Upper lobe of right lung (tissue), 1 donor: ENCODE results near the gene ADAMTS19. TPM values are rescaled to one million over a fixed set of nuclear protein-coding genes. Genes with fewer than 3 reads are reported as not detected.

Experiments used
- ATAC-seq: fragments of 200-7000 bp; cut with Tn5 transposase; one replicate; pipeline ENCODE4 v1.9.1; 2020; ENCODE audit warnings: mild to moderate bottlenecking, moderate library complexity
- DNase-seq: peaks from one replicate; pipeline ENCODE4 v3.0.0-alpha.2; 2020
- H3K27ac ChIP-seq: fragments of 200-600 bp; one replicate; pipeline ENCODE4 v1.8.0; 2022
- H3K27me3 ChIP-seq: fragments of 200-600 bp; one replicate; pipeline ENCODE4 v1.8.0; 2022; ENCODE audit warnings: mild to moderate bottlenecking
- H3K36me3 ChIP-seq: fragments of 200-600 bp; one replicate; pipeline ENCODE4 v1.8.0; 2022
- H3K4me1 ChIP-seq: fragments of 200-600 bp; one replicate; pipeline ENCODE4 v1.8.0; 2022
- H3K4me3 ChIP-seq: fragments of 200-600 bp; one replicate; pipeline ENCODE4 v1.8.0; 2022; ENCODE audit warnings: mild to moderate bottlenecking
- H3K9me3 ChIP-seq: fragments of 200-600 bp; one replicate; pipeline ENCODE4 v1.8.0; 2022
- intact Hi-C: fragments of 100-400 bp; cut with DNase I; formaldehyde crosslinking; loops from one replicate; pipeline ENCODE4 v1.11.0; 2022
- long read RNA-seq: library from polyadenylated mRNA; unstranded; transcript quantifications from one replicate; pipeline ENCODE4 v2.0.0, GENCODE V29; 2021
- total RNA-seq: library from RNA; stranded (reverse); fragmentation: NEBNext Ultra II Directional; extraction: Animal tissue kit (Norgen Biotek cat#: 25700); gene quantifications from one replicate; pipeline ENCODE4 v1.2.1, GENCODE V29; 2021
- TF ChIP-seq, protein P1 (sequence below): fragments of 200-600 bp; IDR thresholded peaks from one replicate; pipeline ENCODE4 v1.8.0; 2022; ENCODE audit warnings: antibody characterized with exemption
- donor health status: DM: no; HTN: yes; CAD: no; lungs with severe emphysema.

The ADAMTS19 gene, protein sequence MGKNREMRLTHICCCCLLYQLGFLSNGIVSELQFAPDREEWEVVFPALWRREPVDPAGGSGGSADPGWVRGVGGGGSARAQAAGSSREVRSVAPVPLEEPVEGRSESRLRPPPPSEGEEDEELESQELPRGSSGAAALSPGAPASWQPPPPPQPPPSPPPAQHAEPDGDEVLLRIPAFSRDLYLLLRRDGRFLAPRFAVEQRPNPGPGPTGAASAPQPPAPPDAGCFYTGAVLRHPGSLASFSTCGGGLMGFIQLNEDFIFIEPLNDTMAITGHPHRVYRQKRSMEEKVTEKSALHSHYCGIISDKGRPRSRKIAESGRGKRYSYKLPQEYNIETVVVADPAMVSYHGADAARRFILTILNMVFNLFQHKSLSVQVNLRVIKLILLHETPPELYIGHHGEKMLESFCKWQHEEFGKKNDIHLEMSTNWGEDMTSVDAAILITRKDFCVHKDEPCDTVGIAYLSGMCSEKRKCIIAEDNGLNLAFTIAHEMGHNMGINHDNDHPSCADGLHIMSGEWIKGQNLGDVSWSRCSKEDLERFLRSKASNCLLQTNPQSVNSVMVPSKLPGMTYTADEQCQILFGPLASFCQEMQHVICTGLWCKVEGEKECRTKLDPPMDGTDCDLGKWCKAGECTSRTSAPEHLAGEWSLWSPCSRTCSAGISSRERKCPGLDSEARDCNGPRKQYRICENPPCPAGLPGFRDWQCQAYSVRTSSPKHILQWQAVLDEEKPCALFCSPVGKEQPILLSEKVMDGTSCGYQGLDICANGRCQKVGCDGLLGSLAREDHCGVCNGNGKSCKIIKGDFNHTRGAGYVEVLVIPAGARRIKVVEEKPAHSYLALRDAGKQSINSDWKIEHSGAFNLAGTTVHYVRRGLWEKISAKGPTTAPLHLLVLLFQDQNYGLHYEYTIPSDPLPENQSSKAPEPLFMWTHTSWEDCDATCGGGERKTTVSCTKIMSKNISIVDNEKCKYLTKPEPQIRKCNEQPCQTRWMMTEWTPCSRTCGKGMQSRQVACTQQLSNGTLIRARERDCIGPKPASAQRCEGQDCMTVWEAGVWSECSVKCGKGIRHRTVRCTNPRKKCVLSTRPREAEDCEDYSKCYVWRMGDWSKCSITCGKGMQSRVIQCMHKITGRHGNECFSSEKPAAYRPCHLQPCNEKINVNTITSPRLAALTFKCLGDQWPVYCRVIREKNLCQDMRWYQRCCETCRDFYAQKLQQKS
- not detected for total RNA-seq
- long read RNA-seq: 0 reads

- Histone ChIP-seq H3K4me3 (peak within 1 kb of the TSS; percentile 21), H3K27me3 (peaks cover 45% of the 10 kb centered on the region), H3K36me3 (no peaks in the 10 kb centered on the region), H3K27ac (no peak within 1 kb of the TSS), H3K4me1 (peaks cover 4% of the 10 kb centered on the region), H3K9me3 (no peaks in the 10 kb centered on the region)
- ATAC-seq (peak; percentile 53), DNase-seq (no peak)
- intact Hi-C loops: no loop called here
- TF ChIP-seq, protein P1, sequence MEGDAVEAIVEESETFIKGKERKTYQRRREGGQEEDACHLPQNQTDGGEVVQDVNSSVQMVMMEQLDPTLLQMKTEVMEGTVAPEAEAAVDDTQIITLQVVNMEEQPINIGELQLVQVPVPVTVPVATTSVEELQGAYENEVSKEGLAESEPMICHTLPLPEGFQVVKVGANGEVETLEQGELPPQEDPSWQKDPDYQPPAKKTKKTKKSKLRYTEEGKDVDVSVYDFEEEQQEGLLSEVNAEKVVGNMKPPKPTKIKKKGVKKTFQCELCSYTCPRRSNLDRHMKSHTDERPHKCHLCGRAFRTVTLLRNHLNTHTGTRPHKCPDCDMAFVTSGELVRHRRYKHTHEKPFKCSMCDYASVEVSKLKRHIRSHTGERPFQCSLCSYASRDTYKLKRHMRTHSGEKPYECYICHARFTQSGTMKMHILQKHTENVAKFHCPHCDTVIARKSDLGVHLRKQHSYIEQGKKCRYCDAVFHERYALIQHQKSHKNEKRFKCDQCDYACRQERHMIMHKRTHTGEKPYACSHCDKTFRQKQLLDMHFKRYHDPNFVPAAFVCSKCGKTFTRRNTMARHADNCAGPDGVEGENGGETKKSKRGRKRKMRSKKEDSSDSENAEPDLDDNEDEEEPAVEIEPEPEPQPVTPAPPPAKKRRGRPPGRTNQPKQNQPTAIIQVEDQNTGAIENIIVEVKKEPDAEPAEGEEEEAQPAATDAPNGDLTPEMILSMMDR: no peak
Measured at GRCh38 chr5:129459777-129460671, at the start of gene ADAMTS19. ADAMTS19 (plus strand) TSS chr5:129460298; CDS start chr5:129460392, 94 bp downstream.

DNA sequence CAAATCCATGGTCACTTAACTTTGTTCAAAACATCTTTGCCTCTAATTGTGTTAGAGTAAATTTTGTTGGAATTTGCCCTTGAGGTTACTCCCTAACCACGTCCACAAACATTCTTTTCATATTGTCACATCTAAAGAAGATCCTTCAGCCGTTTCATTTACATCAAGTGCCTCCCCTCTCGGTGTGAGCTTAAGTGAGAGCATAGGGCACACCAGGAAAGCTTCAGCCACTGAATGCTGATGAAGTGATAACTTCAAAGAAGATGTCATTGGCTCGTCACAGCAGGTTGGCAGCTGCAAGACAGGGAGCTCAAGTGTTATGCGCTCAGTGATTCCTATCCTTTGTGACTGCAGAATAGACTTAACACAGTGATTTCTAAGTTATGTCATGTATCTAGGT lies 49.6 kb upstream of the ADAMTS19 start:
- H3K9me3 ChIP-seq: no peaks in the 10 kb centered on the region
- ATAC-seq: no peak
- H3K36me3 ChIP-seq: no peaks in the 10 kb centered on the region
- no peak for DNase-seq
- intact Hi-C loops: no loop called here
- TF ChIP-seq, protein P1: no peak
- H3K27ac ChIP-seq: no peak overlapping the region
- H3K27me3 ChIP-seq: no peaks in the 10 kb centered on the region
- H3K4me1 ChIP-seq: no peaks in the 10 kb centered on the region
- no peak overlapping the region for H3K4me3 ChIP-seq

DNA sequence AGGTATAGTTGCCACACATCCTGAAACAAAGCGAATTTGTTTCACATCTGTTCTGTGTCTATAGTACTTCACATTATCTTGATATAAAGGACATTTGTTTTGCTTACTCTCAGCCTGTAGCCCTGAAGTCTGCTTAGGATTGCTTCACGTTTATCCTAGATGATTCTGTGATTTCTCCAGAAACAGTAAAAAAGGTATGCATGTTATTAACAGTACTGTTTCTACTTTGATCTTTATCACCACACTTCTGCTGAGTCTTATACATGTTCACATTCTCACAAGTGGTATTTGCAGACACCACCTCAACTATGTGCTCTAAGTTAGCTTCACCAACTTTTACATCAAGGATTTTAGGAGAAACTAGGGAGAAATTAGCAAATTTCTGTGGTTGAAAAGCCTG lies 47.4 kb upstream of the ADAMTS19 start:
- Histone ChIP-seq H3K4me1 (no peaks in the 10 kb centered on the region), H3K36me3 (no peaks in the 10 kb centered on the region), H3K27me3 (no peaks in the 10 kb centered on the region), H3K9me3 (no peaks in the 10 kb centered on the region), H3K4me3 (no peak overlapping the region), H3K27ac (no peak overlapping the region)
- DNase-seq (no peak), ATAC-seq (no peak)
- intact Hi-C loops: no loop called here
- TF ChIP-seq, protein P1: no peak

- Histone ChIP-seq H3K4me1 (no peaks in the 10 kb centered on the region), H3K27ac (no peak overlapping the region), H3K27me3 (no peaks in the 10 kb centered on the region), H3K36me3 (no peaks in the 10 kb centered on the region), H3K4me3 (no peak overlapping the region), H3K9me3 (no peaks in the 10 kb centered on the region)
- intact Hi-C loops: no loop called here
- TF ChIP-seq, protein P1: no peak
- ATAC-seq (no peak), DNase-seq (no peak)
Measured at GRCh38 chr5:129413570-129413969, 46.5 kb upstream of the ADAMTS19 start.

DNA sequence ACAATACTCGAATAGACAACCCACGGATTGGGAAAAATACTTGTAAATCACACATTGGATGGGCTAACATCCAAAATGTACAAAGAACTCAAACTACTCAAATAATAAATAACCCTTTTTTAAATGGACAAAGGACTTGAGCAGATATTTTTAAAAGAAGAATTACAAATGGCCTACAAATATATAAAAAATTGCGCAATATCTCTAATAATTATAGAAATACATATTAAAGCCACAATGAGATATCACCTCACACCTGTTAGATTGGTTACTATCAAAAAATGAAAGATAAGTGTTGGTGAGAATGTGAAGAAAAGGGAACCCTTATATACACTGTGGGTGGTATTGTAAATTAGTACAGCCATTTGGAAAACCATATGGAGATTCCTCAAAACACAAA lies 40.8 kb upstream of the ADAMTS19 start:
- H3K36me3 ChIP-seq: no peaks in the 10 kb centered on the region
- intact Hi-C loops: no loop called here
- no peak for ATAC-seq
- TF ChIP-seq, protein P1: no peak
- H3K27me3 ChIP-seq: no peaks in the 10 kb centered on the region
- H3K4me3 ChIP-seq: no peak overlapping the region
- H3K9me3 ChIP-seq: no peaks in the 10 kb centered on the region
- H3K27ac ChIP-seq: no peak overlapping the region
- no peak for DNase-seq
- H3K4me1 ChIP-seq: no peaks in the 10 kb centered on the region
